Kidney glomerular epithelial cell (primary cell): ENCODE data around the gene SLC39A11.

ENCODE experiments used
- DNase-seq: peaks from one replicate; lab custom pipeline; 2025; lab: John Stamatoyannopoulos, UW

The SLC39A11 gene

GRCh38 chr17:73042809-73043685 lies 49.4 kb downstream of the SLC39A11 start:
- DNase-seq, result no peak

- no peak for DNase-seq
Observed at GRCh38 chr17:73042225-73042624, 50.3 kb downstream of the SLC39A11 start.

GRCh38 chr17:73039282-73039681 lies 53.2 kb downstream of the SLC39A11 start:
- DNase-seq, result no peak

GRCh38 chr17:73031472-73031871 lies 61.0 kb downstream of the SLC39A11 start:
- no peak for DNase-seq

- no peak for DNase-seq
Observed at GRCh38 chr17:73030995-73031394, 61.5 kb downstream of the SLC39A11 start.

- no peak for DNase-seq
Observed at GRCh38 chr17:73030501-73030921, 62.0 kb downstream of the SLC39A11 start.

- DNase-seq, result no peak
Observed at GRCh38 chr17:73029991-73030390, 62.5 kb downstream of the SLC39A11 start.

- DNase-seq, result no peak
Observed at GRCh38 chr17:73029021-73029420, 63.5 kb downstream of the SLC39A11 start.

- no peak for DNase-seq
Observed at GRCh38 chr17:73028299-73028755, 64.2 kb downstream of the SLC39A11 start.

GRCh38 chr17:73027130-73027741 lies 65.3 kb downstream of the SLC39A11 start:
- no peak for DNase-seq

- no peak for DNase-seq
Observed at GRCh38 chr17:73025041-73025560, 67.4 kb downstream of the SLC39A11 start.

- DNase-seq, result no peak
Observed at GRCh38 chr17:73023759-73024158, 68.7 kb downstream of the SLC39A11 start.

- no peak for DNase-seq
Observed at GRCh38 chr17:73022694-73023093, 69.8 kb downstream of the SLC39A11 start.

- DNase-seq, result no peak
Observed at GRCh38 chr17:73021771-73022170, 70.7 kb downstream of the SLC39A11 start.

- no peak for DNase-seq
Observed at GRCh38 chr17:73020110-73020509, 72.4 kb downstream of the SLC39A11 start.

- DNase-seq, result no peak
Observed at GRCh38 chr17:73018599-73018998, 73.9 kb downstream of the SLC39A11 start.

- DNase-seq, result peak; percentile 34
Observed at GRCh38 chr17:73017658-73018057, 74.8 kb downstream of the SLC39A11 start.

- DNase-seq, result no peak
Observed at GRCh38 chr17:73015722-73016276, 76.7 kb downstream of the SLC39A11 start.

GRCh38 chr17:73013816-73014663 lies 78.4 kb downstream of the SLC39A11 start:
- no peak for DNase-seq

GRCh38 chr17:73013301-73013700 lies 79.2 kb downstream of the SLC39A11 start:
- no peak for DNase-seq

- DNase-seq, result no peak
Observed at GRCh38 chr17:73011016-73011486, 81.4 kb downstream of the SLC39A11 start.

- no peak for DNase-seq
Observed at GRCh38 chr17:73010414-73010813, 82.1 kb downstream of the SLC39A11 start.
